ENCODE results near the gene FADS2.

DNA sequence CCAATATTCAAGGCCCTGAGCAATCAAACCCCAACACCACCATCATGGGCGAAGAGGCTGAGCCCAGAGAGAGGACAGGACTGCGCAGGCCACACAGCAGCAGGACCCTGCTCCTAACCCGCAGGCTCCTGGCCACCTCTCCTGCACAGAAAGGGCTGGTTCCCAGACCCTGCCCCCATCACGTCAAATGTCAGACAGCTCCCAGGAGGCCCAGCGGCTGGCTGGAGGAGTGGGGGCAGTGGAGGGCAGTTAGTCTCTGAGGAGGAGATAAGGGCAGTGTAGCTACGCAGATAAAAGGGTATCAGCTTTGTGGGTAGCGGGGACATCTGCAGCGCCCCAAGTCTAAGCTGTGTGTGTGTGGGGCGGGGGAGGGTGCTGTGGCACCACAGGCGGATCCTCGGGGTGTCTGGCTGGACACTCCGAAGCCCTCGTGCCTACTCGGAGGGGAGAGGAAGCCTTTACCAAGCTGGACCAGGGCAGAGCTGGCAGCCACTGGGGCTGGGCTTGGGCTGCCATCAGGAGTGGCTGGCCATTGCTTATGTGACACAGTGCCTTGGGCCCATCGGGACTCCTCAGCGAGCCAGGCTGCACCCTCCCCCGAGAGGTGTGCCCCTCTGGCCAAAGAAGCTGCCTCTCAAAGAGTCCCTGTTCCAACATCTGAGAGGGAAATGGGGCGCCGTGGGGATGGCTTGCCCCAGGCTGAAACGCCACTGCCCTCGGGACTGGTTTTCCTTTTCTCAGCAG lies 41.8 kb downstream of the FADS2 start:
- TF ChIP-seq CTCF (IDR thresholded peaks at IDR 0.05), result no peak
- TF ChIP-seq POLR2A (IDR thresholded peaks at IDR 0.05), result no peak
